GM23338 (cell line): ENCODE results near the gene MFSD6. TPM values are rescaled to one million over a fixed set of nuclear protein-coding genes. Genes with fewer than 3 reads are reported as not detected.

Source experiments
- ATAC-seq: fragments of 200-7000 bp; cut with Tn5 transposase; 3 replicates; pipeline ENCODE4 v1.9.1; 2020
- DNase-seq: peaks from one replicate; pipeline ENCODE4 v3.0.0-alpha.2; 2015; ENCODE audit warnings: low spot score
- H2AFZ ChIP-seq: fragments of 200-600 bp; sonication (generic); 2 replicates; pipeline ENCODE4 v1.8.0; 2016; ENCODE audit warnings: antibody characterized with exemption, mild to moderate bottlenecking, moderate library complexity
- H3F3A ChIP-seq: fragments of 200-600 bp; sonication (generic); replicated peaks from 2 replicates; pipeline ENCODE4 v1.8.0; 2017; ENCODE audit warnings: antibody characterized with exemption, mixed run types, low read depth
- H3K27ac ChIP-seq: fragments of 200-600 bp; sonication (generic); 2 replicates; pipeline ENCODE4 v1.6.1; 2016; ENCODE audit warnings: low read depth
- H3K27me3 ChIP-seq: fragments of 200-600 bp; sonication (generic); 2 replicates; pipeline ENCODE4 v1.8.0; 2016; ENCODE audit warnings: mild to moderate bottlenecking, mixed run types, moderate library complexity; ENCODE audit not compliant: insufficient read depth
- H3K36me3 ChIP-seq: fragments of 200-600 bp; sonication (generic); 2 replicates; pipeline ENCODE4 v1.8.0; 2016; ENCODE audit warnings: mild to moderate bottlenecking; ENCODE audit not compliant: insufficient read depth
- H3K4me1 ChIP-seq: fragments of 200-600 bp; sonication (generic); 2 replicates; pipeline ENCODE4 v1.8.0; 2016; ENCODE audit warnings: mild to moderate bottlenecking, moderate library complexity; ENCODE audit not compliant: insufficient read depth
- H3K4me2 ChIP-seq: fragments of 200-600 bp; sonication (generic); 2 replicates; pipeline ENCODE4 v1.7.1; 2017; ENCODE audit warnings: mixed run types
- H3K4me3 ChIP-seq: fragments of 200-600 bp; sonication (generic); 2 replicates; pipeline ENCODE4 v1.6.1; 2016; ENCODE audit warnings: mixed run types
- H3K79me2 ChIP-seq: fragments of 200-600 bp; sonication (generic); replicated peaks from 2 replicates; pipeline ENCODE4 v1.8.0; 2017; ENCODE audit warnings: mild to moderate bottlenecking; ENCODE audit not compliant: insufficient read depth
- H3K9me2 ChIP-seq: fragments of 200-600 bp; sonication (generic); 2 replicates; pipeline ENCODE4 v1.8.0; 2017; ENCODE audit not compliant: insufficient read depth
- H4K20me1 ChIP-seq: fragments of 200-600 bp; sonication (generic); replicated peaks from 2 replicates; pipeline ENCODE4 v1.8.0; 2017; ENCODE audit warnings: mild to moderate bottlenecking; ENCODE audit not compliant: insufficient read depth
- H3K27ac Mint-ChIP-seq: 2 replicates; pipeline ENCODE4 v1.8.0; 2020; ENCODE audit warnings: inconsistent platforms, mild to moderate bottlenecking, moderate library complexity, mixed read lengths
- H3K27me3 Mint-ChIP-seq: 3 replicates; pipeline ENCODE4 v1.8.0; 2022; ENCODE audit warnings: low read depth, mild to moderate bottlenecking, moderate library complexity, mixed read lengths, inconsistent platforms; ENCODE audit not compliant: insufficient read depth, poor library complexity
- H3K36me3 Mint-ChIP-seq: 3 replicates; pipeline ENCODE4 v1.8.0; 2021; ENCODE audit warnings: low read depth, mild to moderate bottlenecking, inconsistent platforms, moderate library complexity, mixed read lengths
- H3K4me1 Mint-ChIP-seq: 3 replicates; pipeline ENCODE4 v1.8.0; 2020; ENCODE audit warnings: mild to moderate bottlenecking, inconsistent platforms, mixed read lengths
- H3K4me3 Mint-ChIP-seq: 3 replicates; pipeline ENCODE4 v1.8.0; 2021; ENCODE audit warnings: moderate library complexity, mild to moderate bottlenecking, inconsistent platforms, mixed read lengths
- H3K9me3 Mint-ChIP-seq: 3 replicates; pipeline ENCODE4 v1.8.0; 2020; ENCODE audit warnings: moderate library complexity, mild to moderate bottlenecking, inconsistent platforms, mixed read lengths
- CREB1 ChIP-seq: fragments of 250-450 bp; sonication (Bioruptor Pico); IDR thresholded peaks from 2 replicates; pipeline ENCODE4 v1.5.0; 2020; ENCODE audit warnings: low read depth, mild to moderate bottlenecking, moderate library complexity
- CTCF ChIP-seq, 2 experiments: fragments of 200-600 bp in 1 of 2; sonication (generic) in 1 of 2; conservative IDR thresholded peaks; 2 replicates each; pipeline versions ENCODE4 v1.5.1 to v1.6.1; 2016 to 2017; ENCODE audit warnings: antibody characterized with exemption in 2 of 2, low read depth in 2 of 2, mild to moderate bottlenecking in 2 of 2, moderate library complexity in 1 of 2
- EZH2 ChIP-seq: fragments of 200-600 bp; sonication (generic); IDR thresholded peaks from one replicate; pipeline ENCODE4 v1.8.0; 2017; ENCODE audit warnings: antibody characterized with exemption, mild to moderate bottlenecking, low read depth; ENCODE audit not compliant: unreplicated experiment
- POLR2AphosphoS5 ChIP-seq: IDR thresholded peaks from 2 replicates; pipeline ENCODE4 v1.6.1; 2016; ENCODE audit warnings: antibody characterized with exemption, low read depth
- REST ChIP-seq: IDR thresholded peaks from one replicate; pipeline ENCODE4 v1.6.1; 2018; ENCODE audit warnings: antibody characterized with exemption; ENCODE audit not compliant: unreplicated experiment
- ZNF114 ChIP-seq: fragments of 250-450 bp; sonication (Bioruptor Pico); IDR thresholded peaks from 2 replicates; pipeline ENCODE4 v1.5.0; 2020; ENCODE audit warnings: mild to moderate bottlenecking, moderate library complexity
- ZNF331 ChIP-seq: fragments of 250-450 bp; sonication (Bioruptor Pico); IDR thresholded peaks from 2 replicates; pipeline ENCODE4 v1.5.0; 2020; ENCODE audit warnings: low read depth, mild to moderate bottlenecking, moderate library complexity
- ZNF462 ChIP-seq: fragments of 250-450 bp; sonication (Bioruptor Pico); IDR thresholded peaks from 2 replicates; pipeline ENCODE4 v1.5.0; 2020; ENCODE audit warnings: mild to moderate bottlenecking, moderate library complexity
- polyA plus RNA-seq: library from polyadenylated mRNA; unstranded; fragments of >200 nt; fragmentation: Nextera tagmentation; extraction: Ambion mirVana; gene quantifications from 2 replicates; pipeline ENCODE4 v1.2.1, GENCODE V29; 2016
- total RNA-seq: library from RNA; depleted of rRNA; stranded (reverse); fragments of >200 nt; shearing (Covaris generic); gene quantifications from 2 replicates; pipeline ENCODE4 v1.2.3, GENCODE V29; 2014

The MFSD6 gene
- total and polyA plus RNA-seq, 2 experiments from 2014 or later = 2.3 to 9.6 TPM

- H3K4me2 ChIP-seq = no peak overlapping the region
- Mint-ChIP-seq H3K27ac (no peak overlapping the region), H3K27me3 (no peaks in the 10 kb centered on the region), H3K4me3 (no peak overlapping the region), H3K4me1 (no peaks in the 10 kb centered on the region), H3K9me3 (no peaks in the 10 kb centered on the region), H3K36me3 (no peaks in the 10 kb centered on the region)
- H3K27me3 ChIP-seq = no peaks in the 10 kb centered on the region
- no peaks in the 10 kb centered on the region for H3F3A ChIP-seq
- H3K4me3 ChIP-seq = no peak overlapping the region
- no peaks in the 10 kb centered on the region for H3K4me1 ChIP-seq
- H3K27ac ChIP-seq = no peak overlapping the region
- no peaks in the 10 kb centered on the region for H3K79me2 ChIP-seq
- ATAC-seq = no peak
- no peaks in the 10 kb centered on the region for H3K9me2 ChIP-seq
- no peaks in the 10 kb centered on the region for H4K20me1 ChIP-seq
- TF ChIP-seq ZNF114 (CRISPR knock-in tag) (no peak), ZNF462 (CRISPR knock-in tag) (no peak), ZNF331 (CRISPR knock-in tag) (no peak), POLR2AphosphoS5 (no peak), CREB1 (CRISPR knock-in tag) (no peak), CTCF (conservative IDR thresholded peaks at IDR 0.05; ENCODE audit: low read depth in 2 of 2) (no peak), EZH2 (no peak), REST (no peak)
- H2AFZ ChIP-seq = no peak overlapping the region
- H3K36me3 ChIP-seq = no peaks in the 10 kb centered on the region
- DNase-seq = no peak
Observed at GRCh38 chr2:190482451-190482850, 74.3 kb downstream of the MFSD6 start.
